ENCODE results near the gene FAM168A.
"Not testable (repeated sequence)": the region's sequence is repeated elsewhere in the genome, so short reads cannot be mapped to it uniquely, and the experiment has no call there.

DNA sequence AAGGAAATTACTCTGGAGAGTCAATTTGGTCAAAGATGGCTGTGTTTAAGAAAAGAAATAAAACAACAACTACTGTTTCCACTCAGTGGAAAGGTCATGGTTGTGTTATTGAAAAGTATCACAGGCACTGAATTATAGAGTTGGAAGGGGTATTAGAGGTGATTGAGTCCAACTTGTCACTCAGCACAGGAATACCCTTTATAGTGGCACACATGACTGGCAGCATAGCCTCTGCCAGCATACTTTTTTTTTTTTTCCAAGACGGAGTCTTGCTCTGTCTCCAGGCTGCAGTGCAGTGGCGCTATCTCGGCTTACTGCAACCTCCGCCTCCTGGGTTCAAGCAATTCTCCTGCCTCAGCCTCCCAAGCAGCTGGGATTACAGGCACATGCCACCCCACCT, 161.1 kb downstream of the FAM168A start:
- not testable (repeated sequence) for TF ChIP-seq POLR2A (IDR thresholded peaks at IDR 0.05)
- TF ChIP-seq, protein P1, sequence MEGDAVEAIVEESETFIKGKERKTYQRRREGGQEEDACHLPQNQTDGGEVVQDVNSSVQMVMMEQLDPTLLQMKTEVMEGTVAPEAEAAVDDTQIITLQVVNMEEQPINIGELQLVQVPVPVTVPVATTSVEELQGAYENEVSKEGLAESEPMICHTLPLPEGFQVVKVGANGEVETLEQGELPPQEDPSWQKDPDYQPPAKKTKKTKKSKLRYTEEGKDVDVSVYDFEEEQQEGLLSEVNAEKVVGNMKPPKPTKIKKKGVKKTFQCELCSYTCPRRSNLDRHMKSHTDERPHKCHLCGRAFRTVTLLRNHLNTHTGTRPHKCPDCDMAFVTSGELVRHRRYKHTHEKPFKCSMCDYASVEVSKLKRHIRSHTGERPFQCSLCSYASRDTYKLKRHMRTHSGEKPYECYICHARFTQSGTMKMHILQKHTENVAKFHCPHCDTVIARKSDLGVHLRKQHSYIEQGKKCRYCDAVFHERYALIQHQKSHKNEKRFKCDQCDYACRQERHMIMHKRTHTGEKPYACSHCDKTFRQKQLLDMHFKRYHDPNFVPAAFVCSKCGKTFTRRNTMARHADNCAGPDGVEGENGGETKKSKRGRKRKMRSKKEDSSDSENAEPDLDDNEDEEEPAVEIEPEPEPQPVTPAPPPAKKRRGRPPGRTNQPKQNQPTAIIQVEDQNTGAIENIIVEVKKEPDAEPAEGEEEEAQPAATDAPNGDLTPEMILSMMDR (IDR thresholded peaks at IDR 0.05): not testable (repeated sequence)
